SK-N-SH treated with all-trans-retinoic acid at 6 μM for 48 hours (cell line): ENCODE results near the gene KRTAP5-3.

ENCODE experiments used
- ARNTL ChIP-seq: fragments of 450-650 bp; formaldehyde crosslinking; IDR thresholded peaks from 2 replicates; pipeline ENCODE4 v1.5.0; 2020; ENCODE audit warnings: low read depth, mild to moderate bottlenecking, moderate library complexity, borderline replicate concordance
- ZNF8 ChIP-seq: fragments of 450-650 bp; formaldehyde crosslinking; IDR thresholded peaks from 2 replicates; pipeline ENCODE4 v1.5.0; 2020; ENCODE audit warnings: mild to moderate bottlenecking, moderate library complexity

GRCh38 chr11:1561266-1561665, 47.0 kb downstream of the KRTAP5-3 start:
- TF ChIP-seq ZNF8 (CRISPR knock-in tag): no peak
- no peak for TF ChIP-seq ARNTL (CRISPR knock-in tag)
